ENCODE results near the gene ORAI2. TPM values are rescaled to one million over a fixed set of nuclear protein-coding genes. Genes with fewer than 3 reads are reported as not detected.

ORAI2 gene
- total RNA-seq, 6 experiments from 2014 or later, result 1.2 to 4.2 (median 2.6) TPM

- WGBS (ENCODE audit: insufficient coverage, low coverage, low lambda C conversion rate, missing lambda C conversion rate), result 71% methylated on average over 12 of the region's 17 CpGs
- intact Hi-C loops (cut with DNase I), result no loop called here
- no peak for ATAC-seq
- peaks cover 0 to 4% (median 0%) of the 10 kb centered on the region in 4 donors for H3K36me3 ChIP-seq
- H3K4me3 ChIP-seq, result no peak overlapping the region
- H3K4me1 ChIP-seq, result no peaks in the 10 kb centered on the region
- no peak overlapping the region for H3K27ac ChIP-seq
- H3K27me3 ChIP-seq, result no peaks in the 10 kb centered on the region
- no peak for TF ChIP-seq CTCF (IDR thresholded peaks at IDR 0.05)
- no peak for TF ChIP-seq POLR2A (IDR thresholded peaks at IDR 0.05)
- H3K9me3 ChIP-seq, result no peaks in the 10 kb centered on the region
- no peak for DNase-seq
Observed at GRCh38 chr7:102444961-102445673, 11.7 kb downstream of the ORAI2 start.

- Histone ChIP-seq H3K9me3 (no peaks in the 10 kb centered on the region), H3K27ac (no peak overlapping the region)
- ATAC-seq, result no peak
Observed at GRCh38 chr7:102445674-102446071, 12.3 kb downstream of the ORAI2 start.

GRCh38 chr7:102446387-102447156, 13.2 kb downstream of the ORAI2 start:
- Histone ChIP-seq H3K36me3 (peaks cover 0 to 4% (median 0%) of the 10 kb centered on the region in 4 donors), H3K27ac (no peak overlapping the region), H3K4me1 (no peaks in the 10 kb centered on the region), H3K27me3 (no peaks in the 10 kb centered on the region), H3K4me3 (no peak overlapping the region), H3K9me3 (no peaks in the 10 kb centered on the region)
- ATAC-seq (peak in 1 of 4 donors; percentile 12), DNase-seq (no peak)
- WGBS (ENCODE audit: insufficient coverage, low coverage, low lambda C conversion rate, missing lambda C conversion rate), result no CpG with 5 or more reads among the region's 41 CpGs
- TF ChIP-seq CTCF (IDR thresholded peaks at IDR 0.05) (no peak), POLR2A (IDR thresholded peaks at IDR 0.05) (no peak)
- intact Hi-C loops (cut with DNase I), result no loop called here

More at GRCh38 chr7:102445674-102446071, 12.3 kb downstream of the ORAI2 start:
- TF ChIP-seq POLR2A (IDR thresholded peaks at IDR 0.05) (no peak), CTCF (IDR thresholded peaks at IDR 0.05) (no peak)
- no peaks in the 10 kb centered on the region for H3K4me1 ChIP-seq
- DNase-seq, result no peak
- no peak overlapping the region for H3K4me3 ChIP-seq
- no CpG with 5 or more reads among the region's 2 CpGs for WGBS (ENCODE audit: insufficient coverage, low coverage, low lambda C conversion rate, missing lambda C conversion rate)
- no peaks in the 10 kb centered on the region for H3K27me3 ChIP-seq
- intact Hi-C loops (cut with DNase I), result no loop called here
- peaks cover 0 to 4% (median 0%) of the 10 kb centered on the region in 4 donors for H3K36me3 ChIP-seq

DNA sequence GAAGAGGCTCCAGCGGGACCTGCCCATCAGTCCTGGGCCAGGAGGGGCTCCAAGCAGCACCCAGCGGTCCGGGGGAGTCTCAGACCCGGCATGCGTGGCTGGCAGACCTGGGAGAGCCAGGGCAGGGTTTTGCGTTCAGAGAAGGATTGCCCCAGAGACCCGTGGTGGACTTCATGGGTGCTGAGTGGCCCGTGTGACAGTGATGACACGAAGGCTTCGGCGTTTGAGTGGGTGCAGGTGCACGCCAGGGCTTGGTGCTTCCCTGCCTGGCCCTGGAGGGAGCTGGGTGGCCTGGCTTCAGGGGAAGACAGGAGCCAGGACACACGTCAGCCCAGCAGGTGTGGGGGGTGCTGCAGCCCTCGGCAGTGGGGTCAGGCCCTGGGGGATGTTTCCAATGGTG, 13.9 kb downstream of the ORAI2 start:
- ATAC-seq, result no peak

More for the DNA sequence above, 13.9 kb downstream of the ORAI2 start:
- intact Hi-C loops (cut with DNase I), result no loop called here
- Histone ChIP-seq H3K4me1 (no peaks in the 10 kb centered on the region), H3K9me3 (no peaks in the 10 kb centered on the region), H3K36me3 (peaks cover 0 to 4% (median 0%) of the 10 kb centered on the region in 4 donors), H3K27ac (no peak overlapping the region), H3K4me3 (no peak overlapping the region), H3K27me3 (no peaks in the 10 kb centered on the region)
- WGBS (ENCODE audit: insufficient coverage, low coverage, low lambda C conversion rate, missing lambda C conversion rate), result 83% methylated on average over 5 of the region's 14 CpGs
- no peak for TF ChIP-seq CTCF (IDR thresholded peaks at IDR 0.05)
- TF ChIP-seq POLR2A (IDR thresholded peaks at IDR 0.05), result no peak
- DNase-seq, result no peak

Measured in right lobe of liver (tissue), 6 donors.